Bronchial epithelial cell (primary cell): ENCODE measurements around the gene MND1. TPM values are rescaled to one million over a fixed set of nuclear protein-coding genes. Genes with fewer than 3 reads are reported as not detected.

Source experiments
- DNase-seq: peaks from one replicate; pipeline ENCODE4 v3.0.0-alpha.2; 2010; ENCODE audit warnings: low read depth
- FAIRE-seq: peaks from 2 replicates; lab custom pipeline; 2011; peaks lifted over from hg19 to GRCh38; lab: Jason Lieb, UNC
- H3K27me3 ChIP-seq: 2 replicates; pipeline ENCODE4 v1.5.1; 2011; ENCODE audit warnings: low read length; ENCODE audit not compliant: control insufficient read depth, insufficient read depth
- H3K36me3 ChIP-seq: 2 replicates; pipeline ENCODE4 v1.5.1; 2011; ENCODE audit warnings: low read length; ENCODE audit not compliant: control insufficient read depth, insufficient read depth
- H3K4me3 ChIP-seq: 2 replicates; pipeline ENCODE4 v1.5.1; 2011; ENCODE audit warnings: mild to moderate bottlenecking, low read depth, low read length, control low read depth
- total RNA-seq: library from RNA; depleted of rRNA; stranded (reverse); fragments of >200 nt; gene quantifications from 2 replicates; pipeline ENCODE4 v1.2.1, GENCODE V29; 2014
- TF ChIP-seq, protein P1 (sequence below): IDR thresholded peaks from 2 replicates; pipeline ENCODE4 v1.5.1; 2011; ENCODE audit warnings: mild to moderate bottlenecking, moderate library complexity, low read length, control low read depth, inconsistent platforms; ENCODE audit not compliant: insufficient read depth, severe bottlenecking

MND1 gene
- total RNA-seq, 1 donor from 2014 or later = 1.3 TPM

DNA sequence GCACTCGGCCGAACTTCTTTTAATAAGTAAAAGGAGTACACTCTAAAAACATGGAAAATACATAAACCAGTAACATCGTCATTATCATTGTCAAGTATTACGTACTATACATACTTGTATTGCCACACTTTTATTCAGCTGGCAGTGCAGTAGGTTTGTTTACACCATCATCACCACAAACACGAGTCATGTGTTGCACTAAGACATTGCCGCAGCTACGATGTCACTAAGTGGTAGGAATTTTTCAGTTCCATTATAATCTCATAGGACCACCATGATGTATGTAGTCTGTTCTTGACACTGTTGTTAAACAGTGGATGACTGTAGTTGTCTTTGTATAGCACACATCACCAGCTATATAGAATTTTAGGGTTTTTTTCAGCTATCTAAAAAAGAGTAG lies 73.6 kb downstream of the MND1 start:
- DNase-seq (no peak), FAIRE-seq (no peak)
- H3K4me3 ChIP-seq = no peak overlapping the region
- H3K27me3 ChIP-seq = no peaks in the 10 kb centered on the region
- no peaks in the 10 kb centered on the region for H3K36me3 ChIP-seq
- TF ChIP-seq, protein P1, sequence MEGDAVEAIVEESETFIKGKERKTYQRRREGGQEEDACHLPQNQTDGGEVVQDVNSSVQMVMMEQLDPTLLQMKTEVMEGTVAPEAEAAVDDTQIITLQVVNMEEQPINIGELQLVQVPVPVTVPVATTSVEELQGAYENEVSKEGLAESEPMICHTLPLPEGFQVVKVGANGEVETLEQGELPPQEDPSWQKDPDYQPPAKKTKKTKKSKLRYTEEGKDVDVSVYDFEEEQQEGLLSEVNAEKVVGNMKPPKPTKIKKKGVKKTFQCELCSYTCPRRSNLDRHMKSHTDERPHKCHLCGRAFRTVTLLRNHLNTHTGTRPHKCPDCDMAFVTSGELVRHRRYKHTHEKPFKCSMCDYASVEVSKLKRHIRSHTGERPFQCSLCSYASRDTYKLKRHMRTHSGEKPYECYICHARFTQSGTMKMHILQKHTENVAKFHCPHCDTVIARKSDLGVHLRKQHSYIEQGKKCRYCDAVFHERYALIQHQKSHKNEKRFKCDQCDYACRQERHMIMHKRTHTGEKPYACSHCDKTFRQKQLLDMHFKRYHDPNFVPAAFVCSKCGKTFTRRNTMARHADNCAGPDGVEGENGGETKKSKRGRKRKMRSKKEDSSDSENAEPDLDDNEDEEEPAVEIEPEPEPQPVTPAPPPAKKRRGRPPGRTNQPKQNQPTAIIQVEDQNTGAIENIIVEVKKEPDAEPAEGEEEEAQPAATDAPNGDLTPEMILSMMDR = no peak

DNA sequence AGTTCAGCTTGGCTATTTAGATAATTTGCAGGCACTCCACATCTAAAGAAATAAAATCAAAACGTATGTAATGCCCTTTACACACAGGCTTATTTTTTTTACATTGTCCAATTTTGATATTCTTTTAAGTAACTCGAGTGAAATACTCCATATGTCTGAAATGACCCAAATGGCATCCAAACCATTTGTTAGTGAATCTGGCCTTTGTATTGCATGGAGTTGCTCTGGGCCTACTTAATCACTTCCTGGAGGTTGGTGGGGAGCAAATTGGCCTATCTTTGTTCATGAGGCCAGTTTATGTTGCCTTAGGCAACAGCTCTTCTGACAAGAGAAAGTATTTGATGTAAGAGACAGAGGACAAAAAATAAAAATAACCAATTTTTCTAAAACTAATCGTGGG lies 74.1 kb downstream of the MND1 start:
- H3K36me3 ChIP-seq = no peaks in the 10 kb centered on the region
- no peaks in the 10 kb centered on the region for H3K27me3 ChIP-seq
- H3K4me3 ChIP-seq = no peak overlapping the region
- TF ChIP-seq, protein P1 = no peak
- FAIRE-seq (no peak), DNase-seq (no peak)

DNA sequence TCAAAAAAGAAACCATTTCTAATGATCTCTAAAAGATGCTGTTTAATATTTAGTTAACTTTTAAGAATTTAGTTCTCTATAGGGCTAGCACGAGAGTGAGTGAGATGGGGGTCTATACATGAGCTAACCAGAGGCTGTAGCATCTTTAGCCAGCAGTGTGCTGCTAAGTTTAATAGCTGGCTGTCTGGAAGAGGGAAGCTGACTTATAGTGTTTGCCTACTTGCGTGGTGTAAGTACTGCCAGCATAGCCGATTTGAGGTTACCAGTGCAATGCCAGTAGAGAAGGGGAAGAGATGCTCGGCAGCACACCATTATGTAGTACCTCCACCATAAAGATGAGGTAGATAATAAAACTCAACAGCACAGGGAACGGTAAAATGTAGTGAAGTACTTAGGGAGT lies 74.5 kb downstream of the MND1 start:
- DNase-seq (no peak), FAIRE-seq (no peak)
- H3K27me3 ChIP-seq = no peaks in the 10 kb centered on the region
- H3K36me3 ChIP-seq = no peaks in the 10 kb centered on the region
- TF ChIP-seq, protein P1 = no peak
- H3K4me3 ChIP-seq = no peak overlapping the region

GRCh38 chr4:153419673-153420278 lies 75.3 kb downstream of the MND1 start:
- Histone ChIP-seq H3K27me3 (no peaks in the 10 kb centered on the region), H3K36me3 (no peaks in the 10 kb centered on the region), H3K4me3 (no peak overlapping the region)
- DNase-seq (no peak), FAIRE-seq (no peak)
- TF ChIP-seq, protein P1 = no peak

DNA sequence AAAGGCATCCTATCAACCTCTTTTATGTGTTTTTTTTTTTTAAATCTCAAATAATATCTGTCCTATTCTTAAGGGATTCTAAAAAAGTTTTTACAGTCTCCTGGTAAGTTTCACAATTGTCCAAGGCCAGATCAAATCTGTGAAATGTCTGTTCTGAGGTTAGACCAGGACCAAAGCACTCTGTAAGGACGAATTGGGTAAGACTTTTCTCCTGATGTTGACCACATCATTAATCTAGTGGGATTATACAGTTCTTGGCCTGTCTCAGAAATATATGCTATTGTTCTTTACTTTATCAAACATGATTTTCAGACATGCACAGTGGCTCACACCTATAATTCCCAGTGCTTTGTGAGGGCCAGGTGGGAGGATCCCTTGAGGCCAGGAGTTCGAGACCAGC lies 75.9 kb downstream of the MND1 start:
- DNase-seq = no peak

More for the DNA sequence above, 75.9 kb downstream of the MND1 start:
- no peak overlapping the region for H3K4me3 ChIP-seq
- H3K36me3 ChIP-seq = no peaks in the 10 kb centered on the region
- H3K27me3 ChIP-seq = no peaks in the 10 kb centered on the region
- TF ChIP-seq, protein P1 = no peak
- FAIRE-seq = no peak
